ENCODE results near the gene PRKAB2.

Gene PRKAB2

GRCh38 chr1:147172168-147173016, at the start of gene PRKAB2:
PRKAB2 (minus strand) TSS chr1:147172470; CDS start chr1:147172144, 326 bp downstream.
- peak within 1 kb of the TSS; percentile 95 for H3K4me3 ChIP-seq (ENCODE audit: low read depth, low read length)
- H3K36me3 ChIP-seq (replicated peaks), result no peaks in the 10 kb centered on the region
- H3K27me3 ChIP-seq (replicated peaks), result no peaks in the 10 kb centered on the region
- in situ Hi-C loops (cut with HindIII; ENCODE audit: low pct_ligation_motif_present, low sequenced_read_pairs), result no loop called here
- peak within 1 kb of the TSS; percentile 92 for H3K27ac ChIP-seq
- DNase-seq, result peak; percentile 97
- TF ChIP-seq CTCF (IDR thresholded peaks at IDR 0.05; ENCODE audit: low read depth, low read length, missing control alignments), result peak; percentile 75

GRCh38 chr1:147218606-147219005, 46.3 kb upstream of the PRKAB2 start:
- no peak for DNase-seq
- no peak overlapping the region for H3K4me3 ChIP-seq (ENCODE audit: low read depth, low read length)
- H3K36me3 ChIP-seq (replicated peaks), result no peaks in the 10 kb centered on the region
- in situ Hi-C loops (cut with HindIII; ENCODE audit: low pct_ligation_motif_present, low sequenced_read_pairs), result no loop called here
- no peak for TF ChIP-seq CTCF (IDR thresholded peaks at IDR 0.05; ENCODE audit: low read depth, low read length, missing control alignments)
- H3K27ac ChIP-seq, result no peak overlapping the region
- no peaks in the 10 kb centered on the region for H3K27me3 ChIP-seq (replicated peaks)

GRCh38 chr1:147217141-147217540, 44.9 kb upstream of the PRKAB2 start:
- Histone ChIP-seq H3K36me3 (replicated peaks) (no peaks in the 10 kb centered on the region), H3K4me3 (ENCODE audit: low read depth, low read length) (no peak overlapping the region), H3K27ac (no peak overlapping the region), H3K27me3 (replicated peaks) (no peaks in the 10 kb centered on the region)
- in situ Hi-C loops (cut with HindIII; ENCODE audit: low pct_ligation_motif_present, low sequenced_read_pairs), result no loop called here
- no peak for TF ChIP-seq CTCF (IDR thresholded peaks at IDR 0.05; ENCODE audit: low read depth, low read length, missing control alignments)
- no peak for DNase-seq

GRCh38 chr1:147216124-147216523, 43.9 kb upstream of the PRKAB2 start:
- in situ Hi-C loops (cut with HindIII; ENCODE audit: low pct_ligation_motif_present, low sequenced_read_pairs), result no loop called here
- Histone ChIP-seq H3K4me3 (ENCODE audit: low read depth, low read length) (no peak overlapping the region), H3K27me3 (replicated peaks) (no peaks in the 10 kb centered on the region), H3K27ac (no peak overlapping the region), H3K36me3 (replicated peaks) (no peaks in the 10 kb centered on the region)
- TF ChIP-seq CTCF (IDR thresholded peaks at IDR 0.05; ENCODE audit: low read depth, low read length, missing control alignments), result no peak
- no peak for DNase-seq

GRCh38 chr1:147215540-147215916, 43.3 kb upstream of the PRKAB2 start:
- no peak for DNase-seq
- in situ Hi-C loops (cut with HindIII; ENCODE audit: low pct_ligation_motif_present, low sequenced_read_pairs), result no loop called here
- no peak for TF ChIP-seq CTCF (IDR thresholded peaks at IDR 0.05; ENCODE audit: low read depth, low read length, missing control alignments)
- no peaks in the 10 kb centered on the region for H3K36me3 ChIP-seq (replicated peaks)
- H3K27ac ChIP-seq, result no peak overlapping the region
- H3K27me3 ChIP-seq (replicated peaks), result no peaks in the 10 kb centered on the region
- no peak overlapping the region for H3K4me3 ChIP-seq (ENCODE audit: low read depth, low read length)
